CD4-positive, alpha-beta T cell (primary cell): ENCODE data around the gene MAP3K6. TPM values are rescaled to one million over a fixed set of nuclear protein-coding genes. Genes with fewer than 3 reads are reported as not detected.
A peak's percentile ranks its signal among the peaks of the same experiment; 100 is the strongest.

Experiments
- ATAC-seq: fragments of 200-7000 bp; cut with Tn5 transposase; one replicate; pipeline ENCODE4 v1.10.0; 2022; ENCODE audit warnings: mild to moderate bottlenecking; ENCODE audit not compliant: poor library complexity
- CTCF ChIA-PET: fragments of 350-600 bp; sonication (Branson Sonifier 250); formaldehyde crosslinking; loops from one replicate; lab custom pipeline; 2021; ENCODE audit warnings: antibody characterized with exemption, inconsistent platforms; lab: Charles Lee
- POLR2A ChIA-PET: fragments of 350-600 bp; sonication (Branson Sonifier 250); formaldehyde crosslinking; loops from one replicate; lab custom pipeline; 2021; ENCODE audit warnings: antibody characterized with exemption, inconsistent platforms; lab: Charles Lee
- DNase-seq, 14 experiments: peaks; one replicate each; pipeline ENCODE4 v3.0.0-alpha.2; 2013 to 2020; ENCODE audit warnings: mixed read lengths in 2 of 14
- H3K27ac ChIP-seq, 2 donors: one replicate each; pipeline versions ENCODE4 v1.5.1 to v1.7.0; 2013; ENCODE audit warnings: low read length in 2 of 2, low read depth in 1 of 2, mild to moderate bottlenecking in 1 of 2
- H3K27me3 ChIP-seq, 2 experiments: 1 replicate in 1 of 2; 2 replicates in 1 of 2; pipeline versions ENCODE4 v1.6.1 to v1.7.0; 2013; ENCODE audit warnings: low read length in 2 of 2, control low read depth in 1 of 2, mild to moderate bottlenecking in 1 of 2, moderate library complexity in 1 of 2; ENCODE audit not compliant: insufficient read depth in 2 of 2, control insufficient read depth in 1 of 2
- H3K36me3 ChIP-seq: one replicate; pipeline ENCODE4 v1.6.1; 2013; ENCODE audit warnings: low read length, control low read depth; ENCODE audit not compliant: insufficient read depth
- H3K4me1 ChIP-seq: one replicate; pipeline ENCODE4 v1.6.1; 2013; ENCODE audit warnings: low read length, control low read depth; ENCODE audit not compliant: insufficient read depth
- H3K4me3 ChIP-seq: one replicate; pipeline ENCODE4 v1.5.1; 2013; ENCODE audit warnings: mild to moderate bottlenecking, low read length, moderate library complexity
- H3K9me3 ChIP-seq, 2 experiments: 1 replicate in 1 of 2; 2 replicates in 1 of 2; pipeline versions ENCODE4 v1.6.1 to v1.7.0; 2013; ENCODE audit warnings: low read length in 2 of 2, mild to moderate bottlenecking in 2 of 2, control low read depth in 1 of 2, moderate library complexity in 1 of 2; ENCODE audit not compliant: control insufficient read depth in 1 of 2, insufficient read depth in 1 of 2
- H3K27ac Mint-ChIP-seq: one replicate; pipeline ENCODE4 v1.8.0; 2020; ENCODE audit warnings: mixed read lengths
- H3K27me3 Mint-ChIP-seq: one replicate; pipeline ENCODE4 v1.8.0; 2021; ENCODE audit warnings: mixed read lengths
- H3K36me3 Mint-ChIP-seq: one replicate; pipeline ENCODE4 v1.8.0; 2021; ENCODE audit warnings: low read depth, mixed read lengths
- H3K4me1 Mint-ChIP-seq: one replicate; pipeline ENCODE4 v1.8.0; 2021; ENCODE audit warnings: low read depth, mixed read lengths
- H3K4me3 Mint-ChIP-seq: one replicate; pipeline ENCODE4 v1.8.0; 2020; ENCODE audit warnings: mild to moderate bottlenecking, mixed read lengths
- H3K9me3 Mint-ChIP-seq: one replicate; pipeline ENCODE4 v1.8.0; 2020; ENCODE audit warnings: mixed read lengths
- intact Hi-C, 2 experiments: fragments of 100-400 bp; cut with DNase I in 1 of 2; cut with micrococcal nuclease in 1 of 2; formaldehyde crosslinking; loops; one replicate each; pipeline versions ENCODE4 v1.15.1 to v1.9.0; 2023 to 2025; cut with DNase I, micrococcal nuclease
- total RNA-seq, 174 experiments: library from RNA in 2 of 174; stranded (reverse) in 2 of 174; gene quantifications; one replicate each; pipeline ENCODE4 v1.2.3 and lab custom pipeline; 2021 to 2026
- TF ChIP-seq, protein P1 (sequence below): fragments of 200-600 bp; IDR thresholded peaks from one replicate; pipeline ENCODE4 v1.8.0; 2022; ENCODE audit warnings: antibody characterized with exemption, mild to moderate bottlenecking

Gene MAP3K6
- total RNA-seq, 2 experiments from 2014 or later: 8.5 to 8.8 TPM

DNA sequence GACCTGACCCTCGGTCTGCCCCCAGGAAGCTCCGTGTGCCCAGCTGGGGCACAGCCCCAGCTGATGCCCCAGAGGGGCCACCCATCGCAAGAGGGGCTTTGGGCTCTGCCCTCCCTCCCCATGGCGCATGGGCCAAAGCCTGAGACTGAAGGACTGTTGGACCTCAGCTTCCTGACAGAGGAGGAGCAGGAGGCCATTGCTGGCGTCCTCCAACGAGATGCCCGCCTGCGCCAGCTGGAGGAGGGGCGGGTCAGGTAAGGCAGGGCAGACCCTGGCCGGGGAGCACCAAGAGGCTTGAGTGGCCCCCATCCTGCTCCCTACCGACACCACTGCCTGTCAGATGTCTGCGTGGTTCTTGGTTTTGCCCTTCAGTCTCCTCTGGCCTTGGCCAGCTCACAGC is 21.5 kb downstream of the MAP3K6 start:
- H3K4me1 Mint-ChIP-seq: peaks cover 53% of the 10 kb centered on the region
- H3K4me3 Mint-ChIP-seq: peak overlapping the region; percentile 89

DNA sequence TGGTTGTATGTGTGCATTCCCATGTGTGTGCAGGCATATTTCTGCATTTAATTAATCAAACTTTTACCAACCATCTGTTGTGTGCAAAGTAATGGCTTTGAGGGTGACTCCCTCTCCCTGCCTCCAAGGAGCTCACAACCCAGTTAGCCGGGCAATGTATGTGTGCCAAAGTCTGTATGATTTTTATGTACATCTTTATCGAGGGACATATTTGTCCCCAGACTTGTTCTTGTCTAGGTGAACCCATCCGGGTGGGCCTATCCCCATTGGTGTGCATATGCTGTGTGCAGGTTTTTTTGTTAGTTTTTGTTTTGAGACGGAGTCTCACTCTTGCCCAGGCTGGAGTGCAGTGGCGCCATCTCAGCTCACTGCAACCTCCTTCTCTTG is 23.1 kb downstream of the MAP3K6 start:
- POLR2A ChIA-PET: interaction anchor here (0.6 to 6.3 kb wide), 7 partner anchors 11 to 824 kb away, joined by 3 to 56 read pairs (median 4); partner anchors contain the start of genes TMEM222 and WASF2
- DNase-seq (no peak), ATAC-seq (no peak)
- Histone ChIP-seq H3K27ac (peak overlapping the region; percentile 80 to 84), H3K9me3 (no peaks in the 10 kb centered on the region), H3K4me3 (peak overlapping the region; percentile 89), H3K27me3 (no peaks in the 10 kb centered on the region), H3K4me1 (peaks cover 71% of the 10 kb centered on the region), H3K36me3 (peaks cover 32% of the 10 kb centered on the region)
- peaks cover 68% of the 10 kb centered on the region for H3K4me1 Mint-ChIP-seq
- H3K36me3 Mint-ChIP-seq: peaks cover 48% of the 10 kb centered on the region
- peak overlapping the region; percentile 98 for H3K4me3 Mint-ChIP-seq
- H3K27ac Mint-ChIP-seq: peak overlapping the region; percentile 94
- H3K9me3 Mint-ChIP-seq: no peaks in the 10 kb centered on the region
- intact Hi-C loops: loop anchor here (2.0 to 10.0 kb wide), 4 partner anchors 13 to 1211 kb away; partner anchors contain the start of genes TMEM222 (in 2 of the 2) and TRNAU1AP (in 1 of the 2)
- H3K27me3 Mint-ChIP-seq: no peaks in the 10 kb centered on the region
- TF ChIP-seq, protein P1, sequence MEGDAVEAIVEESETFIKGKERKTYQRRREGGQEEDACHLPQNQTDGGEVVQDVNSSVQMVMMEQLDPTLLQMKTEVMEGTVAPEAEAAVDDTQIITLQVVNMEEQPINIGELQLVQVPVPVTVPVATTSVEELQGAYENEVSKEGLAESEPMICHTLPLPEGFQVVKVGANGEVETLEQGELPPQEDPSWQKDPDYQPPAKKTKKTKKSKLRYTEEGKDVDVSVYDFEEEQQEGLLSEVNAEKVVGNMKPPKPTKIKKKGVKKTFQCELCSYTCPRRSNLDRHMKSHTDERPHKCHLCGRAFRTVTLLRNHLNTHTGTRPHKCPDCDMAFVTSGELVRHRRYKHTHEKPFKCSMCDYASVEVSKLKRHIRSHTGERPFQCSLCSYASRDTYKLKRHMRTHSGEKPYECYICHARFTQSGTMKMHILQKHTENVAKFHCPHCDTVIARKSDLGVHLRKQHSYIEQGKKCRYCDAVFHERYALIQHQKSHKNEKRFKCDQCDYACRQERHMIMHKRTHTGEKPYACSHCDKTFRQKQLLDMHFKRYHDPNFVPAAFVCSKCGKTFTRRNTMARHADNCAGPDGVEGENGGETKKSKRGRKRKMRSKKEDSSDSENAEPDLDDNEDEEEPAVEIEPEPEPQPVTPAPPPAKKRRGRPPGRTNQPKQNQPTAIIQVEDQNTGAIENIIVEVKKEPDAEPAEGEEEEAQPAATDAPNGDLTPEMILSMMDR: no peak
- CTCF ChIA-PET: interaction anchor here (1.2 to 3.7 kb wide), 3 partner anchors 11 to 22 kb away, joined by 3 to 30 read pairs (median 8); no protein-coding TSS in a partner anchor

More for the DNA sequence above, 21.5 kb downstream of the MAP3K6 start:
- Histone ChIP-seq H3K9me3 (no peaks in the 10 kb centered on the region), H3K4me1 (peaks cover 60% of the 10 kb centered on the region), H3K36me3 (peaks cover 39% of the 10 kb centered on the region), H3K27ac (peak overlapping the region in 1 of 2 donors; percentile 13), H3K27me3 (no peaks in the 10 kb centered on the region), H3K4me3 (no peak overlapping the region)
- Mint-ChIP-seq H3K9me3 (no peaks in the 10 kb centered on the region), H3K27ac (peak overlapping the region; percentile 73), H3K27me3 (no peaks in the 10 kb centered on the region), H3K36me3 (peaks cover 48% of the 10 kb centered on the region)
- TF ChIP-seq, protein P1: no peak
- DNase-seq (no peak), ATAC-seq (no peak)
- intact Hi-C loops: loop anchor here in 1 of 2 experiments (10.0 kb wide), 1 partner anchor 1210 kb away; the partner anchor contains the start of gene TRNAU1AP
- POLR2A ChIA-PET: interaction anchor here (0.7 to 2.5 kb wide), 2 partner anchors 11 to 13 kb away, joined by 3 to 13 read pairs; no protein-coding TSS in a partner anchor
- CTCF ChIA-PET: interaction anchor here (0.7 to 2.6 kb wide), 4 partner anchors 12 to 513 kb away, joined by 3 to 8 read pairs (median 5); no protein-coding TSS in a partner anchor

DNA sequence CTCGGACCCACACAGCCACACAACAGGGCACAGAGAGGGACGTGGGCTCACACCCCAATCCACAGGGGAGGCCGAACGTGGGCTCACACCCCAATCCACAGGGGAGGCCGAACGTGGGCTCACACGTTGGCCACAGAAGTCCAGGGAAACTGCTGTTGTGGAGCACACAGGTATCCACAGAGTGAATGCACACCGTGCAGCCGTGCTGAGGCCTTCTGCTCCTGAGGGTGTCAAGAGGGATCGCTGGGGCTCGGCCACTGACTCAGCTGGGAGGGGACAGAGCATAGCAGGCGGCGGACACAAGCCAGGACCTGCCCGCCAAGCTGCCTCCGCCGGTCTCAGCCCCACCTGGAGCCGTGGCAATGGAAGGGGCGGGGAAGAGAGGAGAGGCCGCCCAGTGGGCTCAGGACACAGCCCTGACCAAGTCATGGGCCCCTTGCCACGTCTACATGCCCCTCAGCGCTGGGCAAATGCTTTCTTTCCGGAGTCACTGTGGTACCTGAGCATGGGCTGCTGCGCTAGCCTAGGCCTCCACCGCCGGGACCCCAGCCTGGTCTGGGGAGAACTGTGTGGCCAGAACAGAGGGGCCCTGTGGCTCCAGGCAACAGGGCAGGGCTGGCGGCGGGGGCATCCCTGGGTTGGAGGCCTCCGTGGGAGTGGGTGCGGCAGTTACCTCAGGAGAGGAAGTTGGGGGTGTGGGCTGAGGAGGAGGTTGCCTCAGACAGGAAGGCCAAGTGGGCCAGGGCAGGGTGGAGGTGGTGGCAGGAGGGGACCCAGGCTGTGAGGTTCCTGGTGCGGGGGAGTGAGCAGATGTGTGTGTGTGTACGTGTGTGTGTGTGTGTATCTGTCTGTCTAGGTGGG is 23.8 kb downstream of the MAP3K6 start:
- Mint-ChIP-seq H3K4me1 (peaks cover 69% of the 10 kb centered on the region), H3K27ac (peak overlapping the region; percentile 94), H3K36me3 (peaks cover 45% of the 10 kb centered on the region), H3K27me3 (no peaks in the 10 kb centered on the region), H3K4me3 (peak overlapping the region; percentile 98), H3K9me3 (no peaks in the 10 kb centered on the region)
- POLR2A ChIA-PET: interaction anchor here (1.0 to 6.3 kb wide), 7 partner anchors 10 to 147 kb away, joined by 3 to 56 read pairs (median 4); partner anchors contain the start of genes TMEM222 and WASF2
- no peaks in the 10 kb centered on the region for H3K9me3 ChIP-seq
- H3K4me3 ChIP-seq: peak overlapping the region; percentile 89
- DNase-seq (peak; percentile 57 to 93 (median 78)), ATAC-seq (peak; percentile 82)
- intact Hi-C loops: loop anchor here (2.0 to 10.0 kb wide), 4 partner anchors 14 to 1212 kb away; partner anchors contain the start of genes TMEM222 (in 2 of the 2) and TRNAU1AP (in 1 of the 2)
- peaks cover 71% of the 10 kb centered on the region for H3K4me1 ChIP-seq
- H3K36me3 ChIP-seq: peaks cover 32% of the 10 kb centered on the region
- peak overlapping the region; percentile 80 to 84 for H3K27ac ChIP-seq
- no peaks in the 10 kb centered on the region for H3K27me3 ChIP-seq
- CTCF ChIA-PET: interaction anchor here (1.2 to 3.7 kb wide), 5 partner anchors 10 to 42 kb away, joined by 3 to 30 read pairs (median 8); no protein-coding TSS in a partner anchor
- TF ChIP-seq, protein P1: no peak
